Superior temporal gyrus (tissue), 1 donor: ENCODE measurements around the gene NTN1.
"Not testable (repeated sequence)": the region's sequence is repeated elsewhere in the genome, so short reads cannot be mapped to it uniquely, and the experiment has no call there.

Source experiments
- DNase-seq: peaks from one replicate; pipeline ENCODE4 v3.0.0-alpha.2; 2016; ENCODE audit errors: extremely low spot score

The NTN1 gene

DNA sequence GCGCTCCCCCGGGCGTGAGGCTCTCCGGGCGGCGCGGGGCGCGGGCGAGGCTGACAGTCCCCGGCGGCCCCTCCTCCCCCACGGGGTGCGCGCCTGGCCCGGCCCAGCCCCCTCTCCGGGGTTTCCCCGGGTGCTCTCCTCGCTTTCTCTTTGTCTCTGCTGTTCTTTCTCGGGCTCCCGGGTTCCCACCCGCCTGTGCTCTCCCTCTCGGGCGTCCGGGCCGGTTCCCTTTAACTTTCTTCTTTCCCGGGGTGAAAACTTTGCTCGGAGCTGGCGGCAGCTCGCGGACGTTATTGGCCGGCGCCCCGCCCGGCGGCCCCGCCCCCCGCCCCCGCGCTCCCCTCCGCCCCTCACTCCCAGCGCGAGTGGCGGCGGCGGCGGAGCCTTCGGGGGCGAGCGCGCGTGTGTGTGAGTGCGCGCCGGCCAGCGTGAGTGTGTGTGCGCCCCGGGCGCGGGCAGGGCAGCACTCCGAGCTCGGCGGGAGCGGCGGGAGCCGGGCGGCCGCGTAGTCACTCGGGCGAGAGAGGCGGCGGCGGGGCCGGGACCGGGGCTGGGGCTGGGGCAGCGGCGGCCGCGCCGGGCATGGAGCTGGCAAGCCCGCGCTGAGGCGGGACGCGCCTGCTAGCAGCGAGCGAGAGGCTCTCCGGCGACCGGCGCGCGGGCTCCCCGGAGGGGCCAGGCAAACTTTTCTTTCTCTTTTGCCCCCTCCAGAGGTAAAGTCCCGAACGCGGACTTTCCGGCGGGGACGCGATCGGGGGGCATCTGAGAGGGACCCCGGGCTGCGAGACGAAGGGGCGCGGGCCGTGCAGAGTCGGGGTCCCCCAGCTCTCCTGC lies at the start of gene NTN1:
TSS of gene NTN1 (plus strand) at position 353 of the 834 bp plus-strand sequence. CDS start 864 bp downstream, outside the sequence.
- no peak for DNase-seq

DNA sequence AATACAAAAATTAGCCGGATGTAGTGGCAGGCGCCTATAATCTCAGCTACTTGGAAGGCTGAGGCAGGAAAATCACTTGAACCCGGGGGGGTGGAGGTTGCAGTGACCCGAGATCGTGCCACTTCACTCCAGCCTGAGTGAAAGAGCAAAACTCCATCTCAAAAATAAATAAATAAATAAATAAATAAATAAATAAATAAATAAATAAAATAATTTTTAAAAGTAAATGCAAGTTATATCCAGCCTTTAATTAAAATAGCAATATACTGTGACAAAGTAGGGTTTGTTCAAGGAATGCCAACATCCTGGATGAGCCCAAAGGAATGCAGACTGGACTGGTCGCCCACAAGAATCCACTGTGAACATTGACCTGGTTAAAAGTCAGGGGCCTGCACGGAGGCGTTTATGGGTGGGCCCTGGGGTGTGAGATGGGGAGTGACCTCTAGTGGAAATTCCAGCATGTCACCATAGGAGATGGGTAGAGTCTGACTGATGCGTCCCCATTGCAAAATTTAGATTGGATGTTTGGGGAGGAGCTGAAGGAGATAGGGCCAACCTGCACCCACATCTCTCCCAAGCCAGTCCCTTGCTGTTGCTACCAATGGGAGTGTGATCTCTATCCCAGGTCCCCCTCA lies 46.1 kb upstream of the NTN1 start:
- no peak for DNase-seq

DNA sequence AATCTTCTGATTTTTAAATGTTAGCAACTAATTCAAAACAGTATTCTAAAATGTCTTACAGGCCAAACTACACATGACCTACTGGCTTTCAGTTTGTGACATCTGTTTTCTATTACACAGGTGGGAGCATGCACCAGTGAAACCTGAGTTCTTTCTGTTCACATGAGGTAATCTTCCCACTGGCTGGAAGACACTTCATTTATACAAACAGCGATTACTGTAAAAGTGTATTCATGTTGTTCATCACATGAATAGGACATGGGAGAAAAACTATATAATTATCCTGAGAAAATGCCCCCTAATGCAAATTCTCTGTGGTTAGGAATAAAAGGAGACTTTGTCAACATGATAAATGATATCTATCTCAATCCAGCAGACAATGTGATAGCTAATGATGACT lies 44.7 kb upstream of the NTN1 start:
- no peak for DNase-seq

DNA sequence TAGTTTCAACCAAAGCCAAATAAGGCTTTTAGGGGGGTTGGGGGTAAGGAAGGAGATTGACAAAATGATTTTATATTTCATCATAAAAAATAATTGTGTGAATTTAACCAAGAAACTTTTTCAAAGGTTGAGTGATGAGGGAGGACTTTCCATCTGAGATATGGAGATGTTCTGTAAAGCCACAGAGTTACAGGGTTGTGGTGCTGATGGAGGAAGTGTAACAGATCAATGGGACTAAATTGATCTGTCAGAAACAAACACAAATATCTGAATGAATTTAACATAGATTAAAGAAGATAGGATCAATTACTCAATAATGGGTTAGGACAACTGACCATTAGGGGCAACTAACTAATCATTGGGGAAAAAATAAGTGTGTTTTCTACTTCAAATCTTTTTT lies 41.6 kb upstream of the NTN1 start:
- no peak for DNase-seq

GRCh38 chr17:8981443-8981842 lies 39.9 kb upstream of the NTN1 start:
- DNase-seq: no peak

DNA sequence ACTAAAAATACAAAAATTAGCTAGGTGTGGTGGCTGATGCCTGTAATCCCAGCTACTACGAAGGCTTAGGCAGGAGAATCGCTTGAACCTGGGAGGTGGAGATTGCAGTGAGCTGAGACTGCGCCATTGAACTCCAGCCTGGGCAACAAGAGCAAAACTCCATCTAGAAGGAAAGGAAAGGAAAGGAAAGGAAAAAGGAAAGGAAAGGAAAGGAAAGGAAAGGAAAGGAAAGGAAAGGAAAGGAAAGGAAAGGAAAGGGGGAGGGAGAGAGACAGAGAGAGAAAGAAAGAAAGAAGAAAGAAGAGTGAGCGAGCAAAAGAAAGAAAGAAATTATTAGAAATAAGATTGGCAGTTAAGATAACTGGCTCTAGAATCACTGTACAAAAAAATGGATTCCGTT lies 37.1 kb upstream of the NTN1 start:
- not testable (repeated sequence) for DNase-seq

- DNase-seq: no peak
Observed at GRCh38 chr17:8985054-8985701, 36.1 kb upstream of the NTN1 start.

DNA sequence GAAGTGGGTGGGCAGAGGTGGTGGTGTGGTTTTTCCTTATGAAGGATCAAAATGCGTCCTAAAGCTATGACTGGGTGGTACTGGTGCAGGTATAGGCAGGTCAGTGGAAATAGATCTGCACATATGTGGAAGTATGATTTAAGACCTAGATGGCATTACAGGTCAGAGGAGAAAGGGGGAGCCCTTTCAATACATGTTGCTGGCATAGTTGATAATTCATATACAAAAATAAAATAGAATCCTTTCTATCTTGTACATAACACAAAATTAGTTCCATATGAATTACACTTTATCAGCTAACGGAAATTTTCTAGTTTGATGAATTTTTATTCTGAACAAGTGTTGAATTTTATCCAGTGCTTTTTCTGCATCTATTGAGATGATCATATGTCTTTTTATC lies 35.0 kb upstream of the NTN1 start:
- no peak for DNase-seq

GRCh38 chr17:8988263-8988935 lies 32.9 kb upstream of the NTN1 start:
- not testable (repeated sequence) for DNase-seq

DNA sequence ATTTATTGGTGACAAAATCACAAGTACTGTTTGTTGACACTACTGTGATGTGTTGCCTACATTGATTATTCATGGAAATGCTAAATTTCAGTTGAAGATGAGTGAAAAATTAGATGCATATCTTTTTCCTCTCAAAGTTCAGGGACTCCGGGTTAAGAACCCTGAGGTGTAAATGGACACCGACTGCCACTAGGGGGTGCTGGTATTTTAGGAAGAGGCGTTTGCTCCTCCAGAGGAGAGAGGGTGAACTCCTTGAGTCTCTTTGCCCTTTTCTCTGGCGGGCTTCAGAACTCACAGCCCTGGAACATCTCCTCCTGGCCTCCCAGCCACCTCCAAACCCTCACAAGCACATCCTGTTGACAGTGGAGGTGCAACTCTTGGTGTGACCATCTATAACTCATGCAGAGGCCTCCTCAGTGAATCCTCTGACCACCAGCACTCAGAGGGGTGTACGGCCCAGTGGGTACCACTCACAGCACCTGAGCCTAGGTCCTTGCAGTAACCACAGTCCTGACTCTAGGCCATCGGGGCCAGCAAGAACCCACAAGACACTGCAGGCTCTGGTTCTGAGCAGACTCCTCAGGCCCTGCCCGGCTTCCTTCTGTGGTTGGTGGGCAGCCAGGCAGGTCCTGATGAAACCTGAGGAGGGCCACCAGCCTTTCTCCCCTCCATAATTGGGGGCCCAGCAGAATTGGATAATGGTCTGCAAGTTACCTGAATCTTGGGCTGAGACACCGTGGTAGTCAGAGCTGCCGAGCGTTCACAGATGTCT lies 29.6 kb upstream of the NTN1 start:
- DNase-seq: peak; percentile 80

DNA sequence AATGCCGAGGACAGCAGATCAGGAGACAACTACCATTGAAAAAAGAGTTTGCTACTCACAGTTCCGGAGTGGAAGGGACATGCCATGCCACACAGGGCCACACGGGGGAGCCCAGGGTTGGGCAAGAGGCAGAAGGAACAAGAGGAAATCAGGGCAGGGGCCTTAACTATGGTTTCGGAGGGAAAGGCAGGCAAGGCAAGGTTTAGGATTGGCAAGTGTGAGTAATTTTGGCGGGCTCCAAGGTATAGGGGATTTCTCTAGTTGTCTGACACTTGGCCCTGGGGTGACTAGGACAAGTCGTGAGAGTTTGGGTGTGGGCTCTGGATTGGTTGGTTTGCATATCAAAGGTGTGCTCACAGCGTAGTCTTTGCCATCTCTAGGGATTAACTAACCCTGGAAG lies 27.0 kb upstream of the NTN1 start:
- DNase-seq: peak; percentile 67

GRCh38 chr17:8995711-8996110 lies 25.6 kb upstream of the NTN1 start:
- DNase-seq: no peak

DNA sequence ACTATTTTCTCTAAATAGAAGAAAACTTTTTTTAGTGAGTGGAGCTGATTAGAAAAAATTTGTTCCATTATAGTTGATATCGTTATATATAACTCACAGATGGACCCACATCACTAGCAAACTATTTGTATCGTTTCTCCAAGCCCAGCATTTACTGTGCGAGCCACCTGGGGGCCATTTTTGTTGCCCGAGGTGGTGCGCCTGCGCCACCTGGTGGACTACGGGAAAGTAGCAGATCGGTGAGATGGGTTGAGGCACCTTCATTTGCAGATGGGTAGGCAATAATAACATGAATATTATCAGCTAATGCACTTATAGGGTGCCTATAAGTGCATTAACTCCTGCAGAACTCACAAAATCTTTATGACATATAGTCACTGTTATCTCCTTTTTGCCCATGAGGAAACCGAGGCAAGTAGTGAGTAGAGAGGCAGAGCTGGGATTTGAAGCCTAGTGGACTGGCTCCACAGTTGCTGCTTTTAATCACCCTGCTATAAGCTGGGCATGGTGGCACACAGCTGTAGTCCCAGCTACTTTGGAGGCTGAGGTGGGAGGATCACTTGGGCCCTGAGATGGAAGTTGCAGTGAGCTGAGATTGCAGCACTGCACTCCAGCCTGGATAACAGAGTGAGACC lies 23.2 kb upstream of the NTN1 start:
- DNase-seq: no peak

DNA sequence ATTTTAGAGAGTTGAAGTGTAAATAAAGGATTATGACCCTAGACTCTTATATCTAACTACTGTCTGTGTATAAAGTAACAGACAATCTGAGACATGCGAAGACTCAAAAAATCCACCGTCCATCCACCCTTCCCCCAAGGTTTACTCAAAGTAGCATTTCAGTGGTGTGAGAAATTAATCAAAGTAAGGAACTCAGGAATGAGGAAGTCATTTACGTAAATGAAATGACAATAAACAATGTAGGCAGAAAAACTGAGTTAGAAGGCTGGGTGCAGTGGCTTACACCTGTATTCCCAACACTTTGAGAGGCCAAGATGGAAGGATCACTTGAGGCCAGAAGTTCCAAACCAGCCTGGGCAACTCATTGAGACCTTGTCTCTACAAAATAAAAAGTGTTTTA lies 19.8 kb upstream of the NTN1 start:
- DNase-seq: no peak

GRCh38 chr17:9002227-9002605 lies 19.1 kb upstream of the NTN1 start:
- DNase-seq: no peak

DNA sequence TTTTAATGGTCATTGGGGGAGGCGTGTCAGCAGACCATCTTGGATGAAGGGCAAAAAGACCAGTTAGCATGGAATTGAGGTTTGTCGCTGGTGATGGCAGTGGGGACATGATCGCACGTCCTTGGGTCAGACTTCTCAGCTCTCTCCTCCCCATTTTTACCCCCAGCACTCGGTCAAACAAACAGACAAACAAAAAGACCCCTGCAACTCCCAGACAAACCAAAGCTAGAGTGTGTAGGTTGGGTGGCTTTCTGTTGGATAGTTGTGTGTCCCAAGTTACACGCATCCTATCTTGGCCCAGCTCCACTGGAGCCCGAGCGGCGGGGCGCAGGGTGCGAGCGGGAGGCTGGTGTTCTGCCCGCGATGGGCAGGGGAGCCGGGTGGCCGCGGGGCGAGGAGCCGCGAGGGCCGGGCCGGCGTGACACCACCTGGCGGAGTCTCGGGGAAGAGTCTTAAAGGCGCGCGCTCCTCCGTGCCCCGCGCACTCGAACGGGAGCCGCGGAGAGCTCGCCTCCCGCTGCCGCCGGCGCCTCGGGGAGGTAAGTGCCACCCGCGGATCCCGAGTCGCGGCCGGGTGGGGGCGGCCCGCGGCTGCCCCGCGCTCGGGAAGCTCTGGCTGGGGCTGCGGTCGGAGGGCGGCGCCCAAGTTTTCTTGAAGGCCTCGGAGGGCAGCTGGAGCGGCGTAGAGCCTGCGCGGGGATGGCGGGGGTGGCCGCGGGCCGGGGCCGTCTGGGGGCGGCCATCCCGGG lies 18.5 kb upstream of the NTN1 start:
- DNase-seq: no peak

DNA sequence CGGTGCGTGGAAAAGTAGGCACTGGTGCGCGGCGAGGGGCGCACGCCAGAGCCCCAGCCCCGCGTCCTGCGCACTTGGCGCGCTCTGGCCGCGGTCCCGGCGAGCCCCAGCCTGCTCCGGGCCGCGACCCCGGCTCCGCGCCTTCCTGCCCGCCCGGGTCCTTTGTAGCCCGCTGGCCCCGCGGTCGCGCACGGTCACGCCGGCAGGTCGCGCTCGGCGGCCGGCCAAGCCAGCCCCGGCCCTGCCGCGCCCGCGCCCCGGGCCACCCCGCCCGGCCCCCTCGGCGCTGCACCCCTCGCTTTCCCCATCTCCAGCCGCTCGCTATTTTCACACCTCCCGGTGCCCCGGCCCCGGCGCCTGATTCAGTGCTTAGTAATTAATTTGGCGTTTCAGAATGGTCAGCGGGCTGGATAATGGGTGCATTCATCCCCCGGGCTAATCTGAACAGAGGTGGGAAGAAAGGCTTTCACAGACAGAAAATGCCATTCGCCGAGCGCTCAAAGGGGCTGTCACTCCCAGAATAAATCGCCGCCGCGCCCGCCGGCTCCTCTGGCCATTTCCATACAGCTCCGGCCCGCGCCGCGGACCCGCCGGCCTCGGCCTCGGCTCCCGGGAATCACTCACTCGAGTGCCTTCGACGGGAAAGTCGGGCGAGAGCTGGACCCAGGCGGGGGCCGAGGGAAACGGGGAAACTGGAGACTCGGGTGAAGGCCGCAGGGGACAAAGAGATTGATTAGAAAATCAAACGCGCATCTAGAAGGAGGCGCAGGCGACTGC lies 17.8 kb upstream of the NTN1 start:
- no peak for DNase-seq

- no peak for DNase-seq
Observed at GRCh38 chr17:9004132-9004960, 17.0 kb upstream of the NTN1 start.

GRCh38 chr17:9004961-9005285 lies 16.4 kb upstream of the NTN1 start:
- no peak for DNase-seq
